GM18505 (cell line): ENCODE data around the gene LGALS3BP.

Source experiments
- ATAC-seq: cut with Tn5 transposase; IDR thresholded peaks from one replicate; pipeline ENCODE4 v1.9.1; 2021; ENCODE audit not compliant: unreplicated experiment
- POLR2A ChIP-seq: IDR thresholded peaks from 4 replicates; pipeline ENCODE4 v1.6.1; 2011; ENCODE audit warnings: borderline replicate concordance; ENCODE audit not compliant: insufficient read depth, insufficient read length; ENCODE audit errors: extremely low read depth

Gene LGALS3BP

GRCh38 chr17:78922816-78923498 lies 56.8 kb downstream of the LGALS3BP start:
- TF ChIP-seq POLR2A, result no peak
- no peak for ATAC-seq

- no peak for ATAC-seq
- no peak for TF ChIP-seq POLR2A
Measured at GRCh38 chr17:78921437-78921971, 58.2 kb downstream of the LGALS3BP start.
